ENCODE measurements around the gene NOL12.
A peak's percentile ranks its signal among the peaks of the same experiment; 100 is the strongest.

Gene NOL12

GRCh38 chr22:37741312-37741795 lies 55.2 kb downstream of the NOL12 start:
- Histone ChIP-seq H3K9me3 (ENCODE audit: control insufficient read depth, insufficient read depth, low read depth, low read length) (no peaks in the 10 kb centered on the region), H3K27ac (ENCODE audit: extremely low read depth, low read depth, low read length) (no peak overlapping the region), H3K36me3 (ENCODE audit: control insufficient read depth in 2 of 2, insufficient read depth in 1 of 2, low read length in 2 of 2) (peaks cover 0 to 4% of the 10 kb centered on the region in 2 experiments; a peak in 1 of 3 replicates), H3K4me1 (ENCODE audit: control insufficient read depth, insufficient read depth, low read length) (0 out of 2 replicates have a peak, but pooled peaks cover 2% of the 10 kb centered on the region), H3K4me3 (ENCODE audit: low read depth, low read length) (no peak overlapping the region)
- CTCF ChIA-PET = interaction anchor here (1.0 kb wide), 1 partner anchor 73 kb away, joined by 5 read pairs; no protein-coding TSS in a partner anchor
- POLR2A ChIA-PET = interaction anchor here (0.8 to 1.4 kb wide), 5 partner anchors 10 to 80 kb away, joined by 3 to 10 read pairs (median 3); partner anchors contain the start of genes GCAT and NOL12
- TF ChIP-seq ZNF140 (tag by site-specific recombination; IDR thresholded peaks at IDR 0.05) (no peak), ZNF677 (tag by site-specific recombination; IDR thresholded peaks at IDR 0.05) (no peak), ZNF792 (tag by site-specific recombination; IDR thresholded peaks at IDR 0.05) (no peak), ZNF341 (tag by site-specific recombination; IDR thresholded peaks at IDR 0.05; ENCODE audit: low read depth) (no peak; the same call in 1 of the 2 replicates), HOXC10 (CRISPR knock-in tag; IDR thresholded peaks at IDR 0.05) (no peak), ZIC2 (tag by site-specific recombination; IDR thresholded peaks at IDR 0.05) (peak; percentile 94), ZNF132 (tag by site-specific recombination; IDR thresholded peaks at IDR 0.05; ENCODE audit: borderline replicate concordance) (no peak), ZNF549 (tag by site-specific recombination; IDR thresholded peaks at IDR 0.05) (no peak), ZNF146 (tag by site-specific recombination; IDR thresholded peaks at IDR 0.05) (no peak), MYNN (tag by site-specific recombination; IDR thresholded peaks at IDR 0.05; ENCODE audit: borderline replicate concordance) (no peak), SP7 (tag by site-specific recombination; IDR thresholded peaks at IDR 0.05) (peak; percentile 35), GLIS2 (tag by site-specific recombination; IDR thresholded peaks at IDR 0.05) (no peak), RBAK (tag by site-specific recombination; IDR thresholded peaks at IDR 0.05) (no peak), ZFP69B (tag by site-specific recombination; IDR thresholded peaks at IDR 0.05) (no peak), ZNF830 (tag by site-specific recombination; IDR thresholded peaks at IDR 0.05; ENCODE audit: low read depth) (no peak), ZNF266 (tag by site-specific recombination; IDR thresholded peaks at IDR 0.05; ENCODE audit: low read depth) (no peak), ZBTB8A (tag by site-specific recombination; IDR thresholded peaks at IDR 0.05) (peak; percentile 22; the same call in 1 of the 2 replicates), ZNF184 (tag by site-specific recombination; IDR thresholded peaks at IDR 0.05) (no peak), MEIS1 (CRISPR knock-in tag; IDR thresholded peaks at IDR 0.05; ENCODE audit: borderline replicate concordance) (no peak), ELK4 (IDR thresholded peaks at IDR 0.05; ENCODE audit: borderline replicate concordance, low read depth, low read length) (no peak), ZNF169 (tag by site-specific recombination; IDR thresholded peaks at IDR 0.05) (no peak), ZNF580 (tag by site-specific recombination; IDR thresholded peaks at IDR 0.05) (0 out of 2 replicates have a peak, but pooled peaks have one; percentile 62)
- TF ChIP-seq, protein P1, sequence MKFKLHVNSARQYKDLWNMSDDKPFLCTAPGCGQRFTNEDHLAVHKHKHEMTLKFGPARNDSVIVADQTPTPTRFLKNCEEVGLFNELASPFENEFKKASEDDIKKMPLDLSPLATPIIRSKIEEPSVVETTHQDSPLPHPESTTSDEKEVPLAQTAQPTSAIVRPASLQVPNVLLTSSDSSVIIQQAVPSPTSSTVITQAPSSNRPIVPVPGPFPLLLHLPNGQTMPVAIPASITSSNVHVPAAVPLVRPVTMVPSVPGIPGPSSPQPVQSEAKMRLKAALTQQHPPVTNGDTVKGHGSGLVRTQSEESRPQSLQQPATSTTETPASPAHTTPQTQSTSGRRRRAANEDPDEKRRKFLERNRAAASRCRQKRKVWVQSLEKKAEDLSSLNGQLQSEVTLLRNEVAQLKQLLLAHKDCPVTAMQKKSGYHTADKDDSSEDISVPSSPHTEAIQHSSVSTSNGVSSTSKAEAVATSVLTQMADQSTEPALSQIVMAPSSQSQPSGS (tag by site-specific recombination; IDR thresholded peaks at IDR 0.05; ENCODE audit: low read depth) = 0 out of 2 replicates have a peak, but pooled peaks have one; percentile 28
- TF ChIP-seq, protein P2, sequence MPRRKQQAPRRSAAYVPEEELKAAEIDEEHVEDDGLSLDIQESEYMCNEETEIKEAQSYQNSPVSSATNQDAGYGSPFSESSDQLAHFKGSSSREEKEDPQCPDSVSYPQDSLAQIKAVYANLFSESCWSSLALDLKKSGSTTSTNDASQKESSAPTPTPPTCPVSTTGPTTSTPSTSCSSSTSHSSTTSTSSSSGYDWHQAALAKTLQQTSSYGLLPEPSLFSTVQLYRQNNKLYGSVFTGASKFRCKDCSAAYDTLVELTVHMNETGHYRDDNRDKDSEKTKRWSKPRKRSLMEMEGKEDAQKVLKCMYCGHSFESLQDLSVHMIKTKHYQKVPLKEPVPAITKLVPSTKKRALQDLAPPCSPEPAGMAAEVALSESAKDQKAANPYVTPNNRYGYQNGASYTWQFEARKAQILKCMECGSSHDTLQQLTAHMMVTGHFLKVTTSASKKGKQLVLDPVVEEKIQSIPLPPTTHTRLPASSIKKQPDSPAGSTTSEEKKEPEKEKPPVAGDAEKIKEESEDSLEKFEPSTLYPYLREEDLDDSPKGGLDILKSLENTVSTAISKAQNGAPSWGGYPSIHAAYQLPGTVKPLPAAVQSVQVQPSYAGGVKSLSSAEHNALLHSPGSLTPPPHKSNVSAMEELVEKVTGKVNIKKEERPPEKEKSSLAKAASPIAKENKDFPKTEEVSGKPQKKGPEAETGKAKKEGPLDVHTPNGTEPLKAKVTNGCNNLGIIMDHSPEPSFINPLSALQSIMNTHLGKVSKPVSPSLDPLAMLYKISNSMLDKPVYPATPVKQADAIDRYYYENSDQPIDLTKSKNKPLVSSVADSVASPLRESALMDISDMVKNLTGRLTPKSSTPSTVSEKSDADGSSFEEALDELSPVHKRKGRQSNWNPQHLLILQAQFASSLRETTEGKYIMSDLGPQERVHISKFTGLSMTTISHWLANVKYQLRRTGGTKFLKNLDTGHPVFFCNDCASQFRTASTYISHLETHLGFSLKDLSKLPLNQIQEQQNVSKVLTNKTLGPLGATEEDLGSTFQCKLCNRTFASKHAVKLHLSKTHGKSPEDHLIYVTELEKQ (tag by site-specific recombination; IDR thresholded peaks at IDR 0.05; ENCODE audit: borderline replicate concordance) = no peak
- TF ChIP-seq, protein P3, sequence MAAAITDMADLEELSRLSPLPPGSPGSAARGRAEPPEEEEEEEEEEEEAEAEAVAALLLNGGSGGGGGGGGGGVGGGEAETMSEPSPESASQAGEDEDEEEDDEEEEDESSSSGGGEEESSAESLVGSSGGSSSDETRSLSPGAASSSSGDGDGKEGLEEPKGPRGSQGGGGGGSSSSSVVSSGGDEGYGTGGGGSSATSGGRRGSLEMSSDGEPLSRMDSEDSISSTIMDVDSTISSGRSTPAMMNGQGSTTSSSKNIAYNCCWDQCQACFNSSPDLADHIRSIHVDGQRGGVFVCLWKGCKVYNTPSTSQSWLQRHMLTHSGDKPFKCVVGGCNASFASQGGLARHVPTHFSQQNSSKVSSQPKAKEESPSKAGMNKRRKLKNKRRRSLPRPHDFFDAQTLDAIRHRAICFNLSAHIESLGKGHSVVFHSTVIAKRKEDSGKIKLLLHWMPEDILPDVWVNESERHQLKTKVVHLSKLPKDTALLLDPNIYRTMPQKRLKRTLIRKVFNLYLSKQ (tag by site-specific recombination; IDR thresholded peaks at IDR 0.05; ENCODE audit: borderline replicate concordance) = no peak
- TF ChIP-seq, protein P4, sequence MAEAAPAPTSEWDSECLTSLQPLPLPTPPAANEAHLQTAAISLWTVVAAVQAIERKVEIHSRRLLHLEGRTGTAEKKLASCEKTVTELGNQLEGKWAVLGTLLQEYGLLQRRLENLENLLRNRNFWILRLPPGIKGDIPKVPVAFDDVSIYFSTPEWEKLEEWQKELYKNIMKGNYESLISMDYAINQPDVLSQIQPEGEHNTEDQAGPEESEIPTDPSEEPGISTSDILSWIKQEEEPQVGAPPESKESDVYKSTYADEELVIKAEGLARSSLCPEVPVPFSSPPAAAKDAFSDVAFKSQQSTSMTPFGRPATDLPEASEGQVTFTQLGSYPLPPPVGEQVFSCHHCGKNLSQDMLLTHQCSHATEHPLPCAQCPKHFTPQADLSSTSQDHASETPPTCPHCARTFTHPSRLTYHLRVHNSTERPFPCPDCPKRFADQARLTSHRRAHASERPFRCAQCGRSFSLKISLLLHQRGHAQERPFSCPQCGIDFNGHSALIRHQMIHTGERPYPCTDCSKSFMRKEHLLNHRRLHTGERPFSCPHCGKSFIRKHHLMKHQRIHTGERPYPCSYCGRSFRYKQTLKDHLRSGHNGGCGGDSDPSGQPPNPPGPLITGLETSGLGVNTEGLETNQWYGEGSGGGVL (tag by site-specific recombination; IDR thresholded peaks at IDR 0.05) = peak; percentile 0; the same call in 1 of the 2 replicates
- TF ChIP-seq, protein P5, sequence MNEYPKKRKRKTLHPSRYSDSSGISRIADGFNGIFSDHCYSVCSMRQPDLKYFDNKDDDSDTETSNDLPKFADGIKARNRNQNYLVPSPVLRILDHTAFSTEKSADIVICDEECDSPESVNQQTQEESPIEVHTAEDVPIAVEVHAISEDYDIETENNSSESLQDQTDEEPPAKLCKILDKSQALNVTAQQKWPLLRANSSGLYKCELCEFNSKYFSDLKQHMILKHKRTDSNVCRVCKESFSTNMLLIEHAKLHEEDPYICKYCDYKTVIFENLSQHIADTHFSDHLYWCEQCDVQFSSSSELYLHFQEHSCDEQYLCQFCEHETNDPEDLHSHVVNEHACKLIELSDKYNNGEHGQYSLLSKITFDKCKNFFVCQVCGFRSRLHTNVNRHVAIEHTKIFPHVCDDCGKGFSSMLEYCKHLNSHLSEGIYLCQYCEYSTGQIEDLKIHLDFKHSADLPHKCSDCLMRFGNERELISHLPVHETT (tag by site-specific recombination; IDR thresholded peaks at IDR 0.05) = no peak
